Fibroblast of lung (primary cell): ENCODE results near the gene RERE. TPM values are rescaled to one million over a fixed set of nuclear protein-coding genes. Genes with fewer than 3 reads are reported as not detected.

Experiments used
- DNase-seq, 2 donors: peaks; one replicate each; pipeline versions ENCODE4 v3.0.0 to v3.0.0-alpha.2; 2010; ENCODE audit warnings: low read depth in 2 of 2
- H2AFZ ChIP-seq: 2 replicates; pipeline ENCODE4 v1.5.1; 2012; ENCODE audit warnings: low read length, control low read depth, inconsistent platforms
- H3K27ac ChIP-seq: 2 replicates; pipeline ENCODE4 v1.5.1; 2011; ENCODE audit warnings: low read length, control low read depth; ENCODE audit not compliant: insufficient read depth
- H3K27me3 ChIP-seq: 2 replicates; pipeline ENCODE4 v1.5.1; 2011; ENCODE audit warnings: mild to moderate bottlenecking, low read length; ENCODE audit not compliant: control insufficient read depth, insufficient read depth
- H3K36me3 ChIP-seq: 2 replicates; pipeline ENCODE4 v1.5.1; 2011; ENCODE audit warnings: low read length; ENCODE audit not compliant: control insufficient read depth, insufficient read depth
- H3K4me1 ChIP-seq: 2 replicates; pipeline ENCODE4 v1.5.1; 2011; ENCODE audit warnings: low read length; ENCODE audit not compliant: control insufficient read depth, insufficient read depth; ENCODE audit errors: extremely low read depth
- H3K4me2 ChIP-seq: 2 replicates; pipeline ENCODE4 v1.5.1; 2011; ENCODE audit warnings: low read length, control low read depth; ENCODE audit not compliant: insufficient read depth; ENCODE audit errors: extremely low read depth
- H3K4me3 ChIP-seq, 4 experiments: fragments of 200-600 bp in 1 of 4; sonication (generic) in 1 of 4; replicated peaks in 1 of 4; 2 replicates each; pipeline ENCODE4 v1.5.1; 2011 to 2016; ENCODE audit warnings: low read length in 4 of 4, low read depth in 3 of 4, mild to moderate bottlenecking in 3 of 4, control low read depth in 2 of 4, inconsistent platforms in 1 of 4, mixed read lengths in 1 of 4; ENCODE audit not compliant: insufficient read depth in 1 of 4; ENCODE audit errors: control extremely low read depth in 1 of 4
- H3K79me2 ChIP-seq: 2 replicates; pipeline ENCODE4 v1.5.1; 2012; ENCODE audit warnings: mild to moderate bottlenecking, low read length, inconsistent platforms; ENCODE audit not compliant: control insufficient read depth, insufficient read depth
- H3K9ac ChIP-seq: 2 replicates; pipeline ENCODE4 v1.5.1; 2011; ENCODE audit warnings: mild to moderate bottlenecking, low read length, control low read depth; ENCODE audit not compliant: insufficient read depth
- H3K9me3 ChIP-seq: 2 replicates; pipeline ENCODE4 v1.5.1; 2012; ENCODE audit warnings: low read depth, low read length; ENCODE audit not compliant: control insufficient read depth, insufficient read depth
- H4K20me1 ChIP-seq: 2 replicates; pipeline ENCODE4 v1.5.1; 2011; ENCODE audit warnings: low read length; ENCODE audit not compliant: control insufficient read depth, insufficient read depth; ENCODE audit errors: extremely low read depth
- CTCF ChIP-seq, 2 donors: IDR thresholded peaks in 1 of 2; conservative IDR thresholded peaks in 1 of 2; 1 replicate in 1 of 2; 2 replicates in 1 of 2; pipeline ENCODE4 v1.5.1; 2011 to 2012; ENCODE audit warnings: low read length in 2 of 2, control low read depth in 1 of 2, inconsistent platforms in 1 of 2, low read depth in 1 of 2, mild to moderate bottlenecking in 1 of 2
- EZH2 ChIP-seq: IDR thresholded peaks from 2 replicates; pipeline ENCODE4 v1.5.1; 2012; ENCODE audit warnings: low read length, control low read depth, mild to moderate bottlenecking; ENCODE audit errors: missing control alignments
- polyA plus RNA-seq, 2 donors: library from polyadenylated mRNA; depleted of rRNA in 1 of 2; stranded (reverse) in 1 of 2; unstranded in 1 of 2; fragments of >200 nt; gene quantifications; 2 replicates each; pipeline ENCODE4 v1.2.1, GENCODE V29; 2011 to 2012; ENCODE audit warnings: missing spikeins in 1 of 2
- total RNA-seq: library from RNA; depleted of rRNA; stranded (reverse); fragments of >200 nt; gene quantifications from 2 replicates; pipeline ENCODE4 v1.2.1, GENCODE V29; 2014

Gene RERE
- total and polyA plus RNA-seq, 2 donors (not counting 1 experiment from before 2014, with no cell fraction given), result 3.7 to 51.0 TPM

GRCh38 chr1:8583031-8583430, 234.4 kb downstream of the RERE start:
- no peaks in the 10 kb centered on the region for H3K79me2 ChIP-seq
- peaks cover 2% of the 10 kb centered on the region for H3K4me1 ChIP-seq
- DNase-seq, result no peak
- H3K9me3 ChIP-seq, result no peaks in the 10 kb centered on the region
- H3K9ac ChIP-seq, result no peak overlapping the region
- H2AFZ ChIP-seq, result no peak overlapping the region
- H4K20me1 ChIP-seq, result no peaks in the 10 kb centered on the region
- H3K36me3 ChIP-seq, result no peaks in the 10 kb centered on the region
- TF ChIP-seq CTCF (conservative IDR thresholded peaks at IDR 0.05 in 1 of 2, IDR thresholded peaks at IDR 0.05 in 1 of 2; ENCODE audit: low read depth in 1 of 2, low read length in 2 of 2), result no peak
- H3K4me3 ChIP-seq, result no peak overlapping the region
- no peak overlapping the region for H3K27ac ChIP-seq
- H3K4me2 ChIP-seq, result no peak overlapping the region
- no peaks in the 10 kb centered on the region for H3K27me3 ChIP-seq

- Histone ChIP-seq H4K20me1 (no peaks in the 10 kb centered on the region), H3K9ac (no peak overlapping the region), H3K9me3 (no peaks in the 10 kb centered on the region), H3K79me2 (no peaks in the 10 kb centered on the region), H3K27ac (no peak overlapping the region), H3K27me3 (no peaks in the 10 kb centered on the region), H3K4me1 (peaks cover 2% of the 10 kb centered on the region), H3K4me2 (no peak overlapping the region), H2AFZ (no peak overlapping the region), H3K4me3 (no peak overlapping the region), H3K36me3 (no peaks in the 10 kb centered on the region)
- TF ChIP-seq CTCF (conservative IDR thresholded peaks at IDR 0.05 in 1 of 2, IDR thresholded peaks at IDR 0.05 in 1 of 2; ENCODE audit: low read depth in 1 of 2, low read length in 2 of 2) (no peak), EZH2 (no peak)
- no peak for DNase-seq
Observed at GRCh38 chr1:8580566-8580965, 236.9 kb downstream of the RERE start.

- Histone ChIP-seq H4K20me1 (no peaks in the 10 kb centered on the region), H3K36me3 (no peaks in the 10 kb centered on the region)
Observed at GRCh38 chr1:8578936-8579335, 238.5 kb downstream of the RERE start.

More at GRCh38 chr1:8578936-8579335, 238.5 kb downstream of the RERE start:
- Histone ChIP-seq H3K4me1 (peaks cover 2% of the 10 kb centered on the region), H3K27ac (no peak overlapping the region), H3K4me3 (no peak overlapping the region), H2AFZ (no peak overlapping the region), H3K79me2 (no peaks in the 10 kb centered on the region), H3K27me3 (no peaks in the 10 kb centered on the region), H3K4me2 (no peak overlapping the region), H3K9me3 (no peaks in the 10 kb centered on the region), H3K9ac (no peak overlapping the region)
- DNase-seq, result no peak
- TF ChIP-seq EZH2 (no peak), CTCF (conservative IDR thresholded peaks at IDR 0.05 in 1 of 2, IDR thresholded peaks at IDR 0.05 in 1 of 2; ENCODE audit: low read depth in 1 of 2, low read length in 2 of 2) (no peak)
